Right ventricle myocardium superior (tissue), 1 donor: ENCODE results near the gene CBX8. TPM values are rescaled to one million over a fixed set of nuclear protein-coding genes. Genes with fewer than 3 reads are reported as not detected.
"Not testable (repeated sequence)": the region's sequence is repeated elsewhere in the genome, so short reads cannot be mapped to it uniquely, and the experiment has no call there.

Source experiments
- ATAC-seq: fragments of 200-7000 bp; cut with Tn5 transposase; one replicate; pipeline ENCODE4 v1.9.1; 2020; ENCODE audit warnings: mild to moderate bottlenecking; ENCODE audit not compliant: poor library complexity
- DNase-seq: peaks from one replicate; pipeline ENCODE4 v3.0.0-alpha.2; 2020
- intact Hi-C: fragments of 100-400 bp; cut with DNase I; formaldehyde crosslinking; loops from one replicate; pipeline ENCODE4 v1.11.2; 2022
- total RNA-seq: library from RNA; stranded (reverse); fragmentation: NEBNext Ultra II Directional; extraction: Animal tissue kit (Norgen Biotek cat#: 25700); gene quantifications from one replicate; pipeline ENCODE4 v1.2.1, GENCODE V29; 2021
- donor health status: DM: no; HTN: yes; CAD: no; lungs with severe emphysema.

The CBX8 gene
- total RNA-seq, 1 donor from 2014 or later = 6.2 TPM

GRCh38 chr17:79777120-79777893 is 19.6 kb downstream of the CBX8 start:
- intact Hi-C loops = no loop called here
- DNase-seq = peak; percentile 76
- peak; percentile 61 for ATAC-seq

GRCh38 chr17:79776376-79777119 is 20.3 kb downstream of the CBX8 start:
- intact Hi-C loops = no loop called here
- ATAC-seq (no peak), DNase-seq (no peak)

- no peak for ATAC-seq
- peak; percentile 11 for DNase-seq
- intact Hi-C loops = no loop called here
These were observed 21.2 kb downstream of the CBX8 start for GRCh38 chr17:79775632-79776031.

DNA sequence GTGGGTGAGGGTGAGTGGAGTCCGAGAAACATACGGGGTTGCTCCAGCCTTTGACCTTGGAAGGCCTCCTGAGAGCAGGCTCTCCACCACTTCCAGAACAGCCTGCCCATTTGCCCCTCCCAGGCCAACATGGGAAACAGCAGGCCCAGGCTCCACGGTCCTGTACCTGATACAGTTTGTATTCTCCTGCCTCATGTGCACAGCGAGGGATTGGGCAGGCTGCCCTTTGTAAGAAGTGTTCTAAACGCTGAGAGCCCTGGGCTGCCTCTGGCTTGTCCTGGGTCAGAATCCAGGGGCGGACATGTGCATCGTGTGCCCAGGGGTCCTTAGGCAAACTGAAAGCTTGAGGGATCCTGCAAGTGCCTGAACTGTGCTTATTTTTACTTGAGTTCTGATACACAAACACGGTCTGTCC is 22.3 kb downstream of the CBX8 start:
- DNase-seq = no peak
- ATAC-seq = no peak
- intact Hi-C loops = no loop called here

DNA sequence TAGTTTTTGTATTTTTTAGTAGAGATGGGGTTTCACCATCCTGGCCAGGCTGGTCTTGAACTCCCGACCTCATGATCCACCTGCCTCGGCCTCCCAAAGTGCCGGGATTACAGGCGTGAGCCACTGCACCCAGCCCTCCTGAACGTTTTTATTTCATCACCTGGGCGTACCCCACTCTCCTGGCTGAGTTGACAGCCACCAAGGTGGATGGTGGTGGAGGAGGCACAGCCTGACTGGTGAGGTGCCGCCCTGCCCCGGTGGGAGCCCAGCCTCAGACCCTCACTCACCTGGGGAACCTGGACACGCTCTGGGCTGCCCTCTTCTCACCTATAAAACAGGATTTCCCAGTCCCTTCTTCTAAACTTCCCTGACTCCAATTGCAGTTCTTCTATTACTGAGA is 24.2 kb downstream of the CBX8 start:
- DNase-seq, ATAC-seq, intact Hi-C loops: not testable (repeated sequence)

DNA sequence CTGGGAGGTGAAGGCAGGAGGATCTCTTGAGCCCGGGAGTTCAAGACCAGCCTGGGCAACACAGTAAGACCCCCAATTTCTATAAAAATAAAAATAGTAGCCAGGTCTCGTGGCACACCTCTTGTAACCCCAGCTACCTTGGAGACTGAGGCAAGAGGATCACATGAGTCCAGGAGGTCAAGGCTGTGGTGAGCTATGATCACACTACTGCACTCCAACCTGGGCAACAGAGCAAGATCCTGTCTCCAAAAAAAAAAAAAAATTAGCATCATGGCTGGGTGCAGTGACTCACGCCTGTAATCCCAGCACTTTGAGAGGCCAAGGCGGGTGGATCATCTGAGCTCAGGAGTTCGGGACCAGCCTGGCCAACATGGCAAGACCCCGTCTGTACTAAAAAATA is 25.6 kb downstream of the CBX8 start:
- ATAC-seq = no peak
- no peak for DNase-seq

DNA sequence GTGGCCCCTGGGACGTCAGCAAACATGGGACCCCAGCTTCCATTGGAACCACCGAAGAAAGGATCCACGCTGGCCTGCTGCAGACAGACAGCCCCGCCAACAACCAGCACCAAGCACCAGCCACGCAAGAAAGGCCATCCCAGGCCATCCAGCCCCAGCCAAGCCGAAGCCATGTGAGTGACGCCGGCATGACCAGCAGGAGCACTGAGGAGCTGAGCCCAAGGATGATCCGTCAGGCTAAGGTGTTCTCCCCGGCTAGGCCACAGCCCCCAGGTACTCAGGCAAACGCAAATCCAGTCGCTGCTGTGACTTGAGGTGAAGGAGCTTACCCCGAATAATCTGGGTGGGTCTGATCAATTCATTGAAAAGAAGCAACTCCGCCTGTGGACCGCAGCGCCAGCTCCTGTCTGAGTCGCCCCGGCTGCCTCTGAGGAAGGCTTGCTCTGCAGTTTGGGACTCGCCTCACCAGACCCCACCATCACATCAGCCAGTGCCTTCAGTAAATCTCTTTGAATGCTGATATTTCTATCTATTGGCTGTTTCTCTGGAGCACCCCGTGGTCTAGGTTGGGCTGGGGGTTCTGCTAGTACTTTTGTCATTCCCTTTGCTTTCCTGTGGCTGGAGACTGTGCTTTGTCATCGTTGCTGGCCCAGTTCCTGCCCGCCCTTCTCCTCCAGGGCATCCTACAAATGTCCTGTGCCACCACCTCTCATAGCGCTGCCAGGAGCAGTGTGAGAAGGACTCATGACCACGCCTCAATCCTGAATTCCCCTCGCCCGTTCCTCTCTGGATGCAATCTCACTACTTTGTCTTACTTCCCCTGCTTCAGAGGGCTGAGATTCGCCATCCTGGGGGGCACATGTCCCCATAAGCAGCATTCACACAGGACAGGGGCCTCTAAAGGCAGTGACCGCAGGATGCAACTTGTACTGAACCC is 27.0 kb downstream of the CBX8 start:
- no peak for DNase-seq
- ATAC-seq = no peak
- intact Hi-C loops = no loop called here

More for the DNA sequence above, 25.6 kb downstream of the CBX8 start:
- intact Hi-C loops = no loop called here

- intact Hi-C loops = no loop called here
- ATAC-seq (no peak), DNase-seq (no peak)
These were observed 31.2 kb downstream of the CBX8 start for GRCh38 chr17:79765708-79766107.

DNA sequence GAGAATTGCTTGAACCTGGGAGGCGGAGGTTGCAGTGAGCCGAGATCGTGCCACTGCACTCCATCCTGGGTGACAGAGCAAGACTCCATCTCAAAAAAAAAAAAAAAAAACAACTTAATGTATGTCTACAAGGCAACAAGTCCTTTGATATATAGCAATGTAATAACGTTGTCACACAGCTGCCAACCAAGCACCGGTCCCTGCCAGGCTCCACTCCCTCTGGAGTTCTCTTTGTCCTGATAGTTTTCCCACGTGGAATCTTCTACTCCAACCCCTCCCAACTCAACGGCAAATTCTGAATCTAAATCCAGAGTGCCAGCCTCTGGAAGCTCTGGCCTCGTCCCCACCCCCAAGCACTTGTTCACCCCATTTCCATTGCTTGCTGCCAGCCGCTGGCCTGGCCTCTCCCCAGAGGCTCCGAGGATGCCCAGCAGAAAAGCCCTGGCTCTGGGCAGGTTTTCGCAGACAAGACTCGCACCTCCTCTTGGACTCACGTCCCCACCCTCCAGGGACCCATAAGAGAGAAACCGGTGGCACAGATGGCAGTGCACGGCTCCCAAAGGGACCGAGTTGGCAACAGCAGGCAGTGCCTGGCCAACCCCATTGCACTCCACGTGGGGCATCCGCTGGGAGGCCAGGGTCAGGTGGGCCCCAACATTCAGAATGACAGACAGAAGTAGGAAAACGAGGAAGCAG is 34.8 kb downstream of the CBX8 start:
- intact Hi-C loops = no loop called here
- peak; percentile 27 for DNase-seq
- ATAC-seq = no peak

DNA sequence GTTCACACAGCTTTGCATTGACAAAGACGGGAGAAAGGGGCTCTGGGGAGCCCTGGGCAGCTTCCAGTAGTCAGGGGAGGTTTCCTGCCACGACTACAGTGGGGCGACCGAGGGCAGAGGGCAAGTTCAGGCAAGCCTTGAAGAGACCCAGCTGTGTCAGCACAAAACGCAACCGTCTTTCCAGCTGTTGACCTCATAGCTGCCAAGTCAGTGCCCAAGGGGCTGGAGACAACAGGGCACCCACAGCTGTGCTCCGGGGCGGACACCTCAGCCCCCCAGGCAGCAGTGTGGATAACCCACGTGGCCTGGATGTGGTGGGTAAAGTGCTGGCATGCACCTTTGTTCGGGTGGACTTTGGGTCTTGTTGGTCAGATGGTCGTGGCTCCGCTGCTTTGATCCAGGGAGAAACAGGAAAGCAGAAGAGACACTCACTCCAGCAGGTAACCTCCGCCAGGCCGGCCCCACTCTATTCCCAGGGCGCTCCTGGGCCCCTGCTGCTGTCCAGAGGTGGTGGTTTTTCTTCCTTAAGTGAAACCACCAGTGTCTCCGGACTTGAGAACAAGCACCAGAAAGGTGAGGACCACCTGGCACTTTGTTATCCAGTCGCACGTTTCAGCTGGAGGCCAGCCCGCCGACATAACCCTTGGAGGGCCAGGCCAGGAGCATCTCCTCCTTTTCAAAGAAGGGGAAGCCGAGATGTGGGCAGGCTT is 36.5 kb downstream of the CBX8 start:
- peak; percentile 10 for DNase-seq
- ATAC-seq = no peak
- intact Hi-C loops = no loop called here

DNA sequence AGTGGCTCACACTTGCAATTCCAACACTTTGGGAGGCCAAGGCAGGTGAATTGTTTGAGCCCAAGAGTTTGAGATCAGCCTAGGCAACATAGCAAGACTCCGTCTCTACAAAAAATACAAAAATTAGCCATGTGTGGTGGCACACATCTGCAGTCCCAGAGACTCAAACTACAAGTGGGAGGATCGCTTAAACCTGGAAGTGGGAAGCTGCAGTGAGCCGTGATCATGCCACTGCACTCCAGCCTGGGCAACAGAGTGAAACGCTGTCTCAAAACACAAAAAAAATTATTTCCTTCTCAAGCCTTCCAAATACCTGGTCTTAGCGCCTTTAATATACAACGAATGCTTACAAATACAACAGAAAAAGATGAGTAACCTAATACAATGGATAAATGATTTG is 38.6 kb downstream of the CBX8 start:
- intact Hi-C loops = no loop called here
- no peak for DNase-seq
- no peak for ATAC-seq

GRCh38 chr17:79757140-79757745 is 39.6 kb downstream of the CBX8 start:
- intact Hi-C loops = no loop called here
- ATAC-seq (no peak), DNase-seq (peak; percentile 17)

- intact Hi-C loops = no loop called here
- DNase-seq = no peak
- no peak for ATAC-seq
These were observed 41.3 kb downstream of the CBX8 start for GRCh38 chr17:79755591-79755990.

DNA sequence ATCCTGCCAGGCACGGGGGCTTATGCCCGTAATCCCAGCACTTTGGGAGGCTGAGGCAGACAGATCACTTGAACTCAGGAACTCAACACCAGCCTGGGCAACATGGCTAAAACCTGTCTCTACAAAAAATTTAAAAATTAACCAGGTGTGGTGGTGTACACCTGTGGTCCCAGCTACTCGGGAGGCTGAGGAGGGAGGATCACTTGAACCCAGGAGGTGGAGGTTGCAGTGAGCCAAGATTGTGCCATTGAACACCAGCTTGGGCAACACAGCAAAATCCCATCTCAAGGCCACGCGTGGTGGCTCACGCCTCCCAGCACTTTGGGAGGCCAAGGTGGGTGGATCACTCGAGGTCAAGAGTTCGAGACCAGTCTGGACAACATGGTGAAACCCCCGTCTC is 42.0 kb downstream of the CBX8 start:
- intact Hi-C loops, DNase-seq, ATAC-seq: not testable (repeated sequence)

- no peak for ATAC-seq
- intact Hi-C loops = no loop called here
- DNase-seq = peak; percentile 10
These were observed 42.5 kb downstream of the CBX8 start for GRCh38 chr17:79754370-79754769.

DNA sequence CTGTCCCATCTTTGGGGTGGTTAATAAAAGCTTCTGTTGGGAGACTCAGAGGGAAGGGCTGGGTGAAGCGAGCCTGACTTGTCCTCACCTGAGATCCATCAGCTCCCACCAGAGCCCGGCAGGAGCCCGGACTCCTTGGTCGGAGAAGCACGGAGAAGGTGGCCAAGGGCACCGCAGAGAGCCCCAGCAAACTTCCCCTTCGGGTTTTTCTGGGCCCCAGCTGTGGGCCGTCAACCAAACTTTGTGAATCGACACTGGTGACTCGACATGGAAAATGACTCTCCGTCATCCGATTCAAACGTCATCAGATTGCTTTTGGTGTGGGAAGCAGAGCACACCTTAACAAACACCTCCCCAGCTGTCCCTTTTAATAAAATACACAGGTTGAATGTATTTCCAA is 44.7 kb downstream of the CBX8 start:
- DNase-seq = no peak
- no peak for ATAC-seq
- intact Hi-C loops = no loop called here

DNA sequence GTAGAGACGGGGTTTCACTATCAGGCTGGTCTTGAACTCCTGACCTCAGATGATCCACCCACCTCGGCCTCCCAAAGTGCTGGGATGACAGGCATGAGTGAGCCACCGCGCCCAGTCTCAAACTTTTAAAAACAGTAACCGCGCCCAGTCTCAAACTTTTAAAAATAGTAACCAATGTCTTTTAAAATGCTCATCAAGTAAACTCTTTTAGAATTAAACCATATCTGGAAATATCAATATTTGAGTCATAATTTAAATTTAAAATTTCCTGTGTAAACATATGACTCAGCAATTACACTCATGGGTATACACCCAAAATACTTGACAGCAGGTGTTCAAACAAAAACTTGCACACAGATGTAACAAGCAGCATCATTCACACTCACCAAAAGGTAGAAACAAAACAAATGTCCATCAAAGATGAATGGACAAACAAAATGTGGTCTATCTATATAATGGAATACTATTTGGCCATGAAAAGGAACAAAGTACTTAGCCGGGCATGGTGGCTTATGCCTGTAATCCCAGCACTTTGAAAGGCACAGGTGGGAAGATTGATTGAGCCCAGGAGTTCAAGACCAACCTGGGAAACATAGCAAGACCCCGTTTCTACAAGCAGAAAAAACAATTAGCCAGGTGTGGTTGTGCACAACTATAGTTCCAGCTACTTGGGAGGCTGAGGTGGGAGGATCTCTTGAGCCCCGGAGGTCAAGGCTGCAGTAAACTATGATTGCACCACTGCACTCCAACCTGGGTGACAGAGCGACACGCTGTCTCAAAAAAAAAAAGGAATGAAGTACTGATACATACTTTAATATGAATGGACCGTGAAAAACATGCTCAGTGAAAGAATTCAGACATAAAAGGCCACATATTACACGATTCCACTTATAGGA is 46.0 kb downstream of the CBX8 start:
- no peak for ATAC-seq
- intact Hi-C loops = no loop called here
- no peak for DNase-seq
